NCI-H524 treated with DMSO at 0.1 percent for 48 hours (cell line): Measurements from ENCODE around the gene LAIR1.
"Not testable (repeated sequence)": the region's sequence is repeated elsewhere in the genome, so short reads cannot be mapped to it uniquely, and the experiment has no call there.

Source experiments
- DNase-seq: peaks from one replicate; lab custom pipeline; 2025; lab: John Stamatoyannopoulos, UW

Gene LAIR1

GRCh38 chr19:54364775-54365257 is at the start of gene LAIR1:
TSS of gene LAIR1 (minus strand) at chr19:54364931. CDS start at chr19:54364804, 127 bp downstream.
- DNase-seq, result no peak

DNA sequence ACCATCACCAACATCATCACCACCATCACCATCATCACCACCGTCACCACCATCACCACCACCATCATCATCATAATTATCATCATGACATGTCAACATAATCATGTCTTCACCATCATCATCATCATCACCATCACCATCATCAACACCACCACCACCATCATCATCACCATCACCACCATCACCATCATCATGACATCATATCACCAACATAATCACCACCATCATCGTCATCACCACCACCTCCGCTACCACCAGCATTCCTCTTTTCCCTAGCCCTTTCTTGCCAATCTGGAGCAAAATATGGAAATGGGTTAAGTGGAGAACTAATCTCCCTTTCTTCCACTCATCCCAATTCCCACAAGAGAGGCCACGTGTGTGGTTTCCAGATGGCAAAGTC is 49.4 kb upstream of the LAIR1 start:
- DNase-seq, result no peak

DNA sequence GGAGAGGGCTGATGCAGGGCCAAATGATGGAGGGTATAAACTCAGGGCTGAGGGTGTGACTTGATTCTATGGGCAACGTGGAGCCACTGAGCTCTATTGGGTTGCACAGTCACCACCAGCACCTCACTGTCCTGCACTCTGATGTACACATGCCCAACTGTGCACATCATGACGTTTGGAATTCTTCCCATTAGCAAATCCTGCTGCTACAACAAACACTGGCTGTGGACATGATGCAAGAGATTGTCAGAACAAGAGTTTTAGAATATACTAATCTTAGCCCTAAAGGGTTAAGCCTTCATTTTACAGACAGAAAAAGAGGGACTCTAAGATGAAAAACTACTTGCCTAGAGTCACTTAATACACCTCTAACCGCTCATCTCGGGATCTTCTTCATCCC is 48.1 kb upstream of the LAIR1 start:
- DNase-seq, result no peak

DNA sequence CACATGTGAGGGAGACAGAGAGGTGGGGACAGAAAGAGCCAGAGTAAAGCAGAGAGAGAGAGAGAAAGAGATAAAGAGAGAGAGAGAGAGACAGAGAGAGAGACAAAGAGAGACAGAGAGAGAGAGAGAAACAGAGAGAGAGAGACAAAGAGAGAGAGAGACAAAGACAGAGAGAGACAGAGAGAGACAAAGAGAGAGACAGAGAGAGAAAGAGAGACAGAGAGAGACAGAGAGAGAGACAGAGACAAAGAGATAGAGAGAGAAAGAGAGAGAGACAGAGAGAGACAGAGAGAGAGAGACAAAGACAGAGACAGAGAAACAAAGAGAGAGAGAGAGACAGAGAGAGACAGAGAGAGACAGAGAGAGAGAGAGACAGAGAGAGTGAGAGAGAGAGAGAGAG is 46.3 kb upstream of the LAIR1 start:
- no peak for DNase-seq

DNA sequence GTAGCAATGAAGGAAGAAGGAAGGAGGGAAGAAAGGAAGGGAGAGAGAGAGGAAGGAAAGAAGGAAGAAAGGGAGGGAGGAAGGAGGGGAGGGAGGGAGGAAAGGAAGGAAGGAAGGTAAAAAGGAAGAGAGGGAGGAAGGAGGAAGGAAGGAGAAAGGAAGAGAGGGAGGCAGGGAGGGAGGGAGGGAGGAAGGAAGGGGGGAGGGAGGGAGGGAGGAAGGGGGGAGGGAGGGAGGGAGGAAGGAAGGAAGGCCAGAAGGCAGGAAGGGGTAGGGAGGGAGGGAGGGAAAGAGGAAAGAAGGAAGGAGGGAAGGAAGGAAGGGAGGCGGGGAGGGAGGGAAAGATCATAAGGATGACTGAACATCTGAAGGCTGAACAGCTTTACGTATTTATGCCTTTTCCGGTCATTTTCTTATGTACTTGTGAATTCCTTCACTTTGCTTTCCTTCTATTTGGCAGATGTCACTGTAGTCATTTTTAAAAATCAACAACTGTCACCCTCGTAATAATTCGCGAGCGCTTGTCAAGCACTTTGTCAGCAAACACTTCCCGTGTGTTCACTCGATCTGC is 43.8 kb upstream of the LAIR1 start:
- no peak for DNase-seq

- no peak for DNase-seq
These were observed 43.0 kb upstream of the LAIR1 start for GRCh38 chr19:54407780-54408179.

- DNase-seq, result no peak
These were observed 40.9 kb upstream of the LAIR1 start for GRCh38 chr19:54405628-54406027.

- DNase-seq, result no peak
These were observed 38.3 kb upstream of the LAIR1 start for GRCh38 chr19:54403054-54403453.

GRCh38 chr19:54400913-54401312 is 36.2 kb upstream of the LAIR1 start:
- DNase-seq, result no peak

DNA sequence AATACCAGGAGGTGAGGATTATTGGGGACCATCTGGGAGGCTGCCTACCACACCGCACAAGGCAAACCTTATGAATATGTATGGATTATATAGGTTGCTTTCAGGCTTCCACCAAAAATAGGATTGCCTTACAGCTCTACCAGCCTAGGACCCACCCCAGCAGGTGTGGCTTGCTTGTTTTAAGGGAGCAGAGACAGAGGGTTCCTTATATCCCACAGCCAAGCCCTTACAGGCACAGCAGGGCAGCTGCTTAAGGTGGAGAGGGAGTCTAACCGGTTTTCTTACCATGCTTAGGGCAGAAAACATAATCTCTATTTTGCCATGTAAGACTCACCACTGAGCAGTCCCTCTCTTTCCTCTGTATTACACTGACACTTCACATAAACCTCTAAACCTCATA is 34.5 kb upstream of the LAIR1 start:
- no peak for DNase-seq

DNA sequence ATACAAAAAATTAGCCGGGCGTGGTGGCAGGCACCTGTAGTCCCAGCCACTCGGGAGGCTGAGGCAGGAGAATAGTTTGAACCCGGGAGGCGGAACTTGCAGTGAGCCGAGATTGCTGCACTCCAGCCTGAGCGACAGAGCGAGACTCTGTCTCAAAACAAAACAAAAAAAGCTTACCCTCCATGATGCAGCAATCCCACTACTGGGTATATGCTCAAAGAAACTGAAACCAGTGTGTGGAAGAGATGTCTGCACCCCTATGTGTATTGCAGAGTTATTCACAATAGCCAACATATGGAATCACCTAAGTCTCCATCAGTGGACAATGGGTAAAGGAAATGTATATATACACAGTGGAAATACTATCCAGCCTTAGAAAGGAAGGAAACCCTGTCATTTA is 31.0 kb upstream of the LAIR1 start:
- no peak for DNase-seq

GRCh38 chr19:54393381-54393780 is 28.6 kb upstream of the LAIR1 start:
- no peak for DNase-seq

- no peak for DNase-seq
These were observed 27.4 kb upstream of the LAIR1 start for GRCh38 chr19:54392105-54392504.

GRCh38 chr19:54391589-54392061 is 26.9 kb upstream of the LAIR1 start:
- DNase-seq, result no peak

DNA sequence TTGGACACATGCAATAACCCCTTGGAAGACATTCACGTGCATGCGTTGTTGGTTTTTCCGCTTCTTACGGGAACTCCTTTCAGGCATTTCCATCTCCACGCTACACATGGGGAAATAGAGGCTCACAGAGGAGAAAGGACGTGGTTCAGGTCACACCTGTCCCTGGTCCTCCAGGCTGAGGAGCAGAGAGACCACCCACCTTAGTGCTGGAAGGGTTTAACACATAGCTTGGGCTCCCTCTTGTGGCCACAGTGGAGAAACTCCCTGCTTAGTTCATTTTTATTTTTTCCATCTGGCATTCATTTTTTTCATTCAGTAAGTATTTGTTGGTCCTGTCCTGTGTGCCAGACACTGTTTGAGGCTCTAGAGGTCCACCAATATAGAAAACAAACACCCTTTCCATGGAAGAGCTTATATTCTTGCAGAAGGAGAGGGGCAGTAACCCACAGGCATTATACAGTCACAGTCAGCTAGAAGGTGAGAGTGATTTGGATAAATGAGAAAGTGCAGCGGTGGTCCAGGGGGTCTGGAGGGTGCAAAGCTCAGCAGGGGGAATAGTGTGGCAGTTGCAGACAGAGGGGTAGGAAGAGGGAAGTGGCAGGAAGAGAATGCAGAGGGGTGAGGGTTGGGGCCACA is 26.3 kb upstream of the LAIR1 start:
- DNase-seq, result no peak

DNA sequence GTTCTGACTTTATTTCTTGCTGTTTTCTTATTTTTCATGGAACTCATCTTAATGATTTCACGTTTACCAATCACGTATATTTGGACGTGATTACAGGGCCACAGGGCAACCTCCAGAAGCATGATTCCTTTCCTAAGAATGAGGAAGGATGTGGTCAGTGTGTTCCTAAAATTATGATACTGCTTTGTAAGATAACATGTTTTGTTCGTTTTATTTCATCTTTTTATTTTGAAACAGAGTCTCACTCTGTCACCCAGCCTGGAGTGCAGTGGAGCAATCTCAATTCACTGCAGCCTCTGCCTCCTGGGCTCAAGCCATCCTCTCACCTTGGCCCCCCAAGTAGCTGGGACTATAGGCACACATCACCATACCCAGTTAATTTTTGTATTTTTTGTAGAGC is 24.8 kb upstream of the LAIR1 start:
- no peak for DNase-seq

GRCh38 chr19:54388802-54389139 is 24.0 kb upstream of the LAIR1 start:
- no peak for DNase-seq

GRCh38 chr19:54387991-54388801 is 23.5 kb upstream of the LAIR1 start:
- no peak for DNase-seq

DNA sequence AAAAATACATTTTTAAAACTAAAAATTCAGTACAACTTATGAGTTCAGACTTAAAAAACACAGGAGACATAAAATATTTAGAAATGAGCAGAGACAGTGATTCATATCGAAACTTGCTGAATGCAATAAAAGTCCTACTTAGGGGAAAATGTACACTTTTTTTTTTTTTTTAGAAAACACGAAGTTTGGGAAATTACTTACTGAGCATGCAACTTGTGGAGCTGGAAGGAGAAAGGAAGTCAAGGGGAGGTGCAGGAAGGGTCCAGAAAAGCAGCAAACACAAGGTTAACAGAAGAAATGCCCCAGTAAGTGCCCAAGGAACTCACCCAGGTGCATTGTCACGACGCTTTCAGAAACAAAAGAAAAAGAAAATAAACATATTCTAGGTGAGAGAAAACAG is 18.6 kb upstream of the LAIR1 start:
- no peak for DNase-seq

DNA sequence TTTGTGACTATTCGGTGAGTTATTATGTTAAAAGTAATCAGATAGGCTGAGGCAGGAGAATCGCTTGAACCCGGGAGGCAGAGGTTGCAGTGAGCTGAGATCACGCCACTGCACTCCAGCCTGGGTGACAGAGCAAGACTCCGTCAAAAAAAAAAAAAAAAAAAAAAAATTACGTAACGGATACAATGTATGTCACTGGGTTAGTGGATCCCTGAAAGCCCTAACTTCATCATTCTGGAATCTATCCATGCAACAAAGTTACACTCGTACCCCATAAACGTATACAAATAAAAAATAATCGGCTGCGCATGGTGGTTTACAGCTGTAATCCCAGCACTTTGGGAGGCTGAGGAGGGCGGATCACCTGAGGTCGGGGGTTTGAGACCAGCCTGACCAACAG is 17.3 kb upstream of the LAIR1 start:
- not testable (repeated sequence) for DNase-seq

GRCh38 chr19:54380897-54381296 is 16.2 kb upstream of the LAIR1 start:
- no peak for DNase-seq

DNA sequence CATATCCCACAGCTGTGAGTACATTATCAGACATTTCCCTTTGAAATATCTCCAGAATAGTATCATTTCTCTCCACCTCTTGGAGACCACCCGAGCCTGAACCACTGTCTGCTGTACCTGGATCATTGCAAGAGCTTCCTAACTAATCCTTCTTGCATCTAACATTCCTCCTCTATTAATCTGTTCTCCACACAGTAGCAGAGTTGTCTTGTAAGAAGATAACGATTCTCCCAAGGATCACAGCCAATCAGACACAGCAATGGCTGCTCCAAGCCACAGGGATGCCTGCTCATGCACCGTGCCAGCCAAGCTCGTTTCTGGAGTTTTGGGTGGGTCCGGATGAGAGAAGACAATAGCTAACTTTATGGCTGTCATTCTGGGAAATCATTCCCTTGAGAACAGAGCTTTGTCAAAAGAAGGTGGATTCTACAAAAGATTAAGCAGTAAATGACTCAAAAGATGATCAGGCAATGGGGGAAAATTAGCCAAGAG is 14.5 kb upstream of the LAIR1 start:
- no peak for DNase-seq
